Skeletal muscle tissue (tissue), 4 donors: ENCODE measurements around the gene PPP6R2. TPM values are rescaled to one million over a fixed set of nuclear protein-coding genes. Genes with fewer than 3 reads are reported as not detected.

Experiments
- H3K27ac ChIP-seq: one replicate; pipeline ENCODE4 v1.7.0; 2013; ENCODE audit warnings: mild to moderate bottlenecking, low read depth, low read length, inconsistent platforms
- H3K27me3 ChIP-seq, 3 donors: one replicate each; pipeline ENCODE4 v1.7.0; 2013; ENCODE audit warnings: low read length in 3 of 3; ENCODE audit not compliant: control insufficient read depth in 3 of 3, insufficient read depth in 3 of 3
- H3K36me3 ChIP-seq, 3 donors: one replicate each; pipeline ENCODE4 v1.7.0; 2013; ENCODE audit warnings: low read length in 3 of 3; ENCODE audit not compliant: control insufficient read depth in 3 of 3, insufficient read depth in 3 of 3
- H3K4me1 ChIP-seq, 3 donors: one replicate each; pipeline ENCODE4 v1.7.0; 2013; ENCODE audit warnings: low read length in 3 of 3, mild to moderate bottlenecking in 3 of 3; ENCODE audit not compliant: control insufficient read depth in 3 of 3, insufficient read depth in 3 of 3
- H3K4me3 ChIP-seq, 3 donors: one replicate each; pipeline ENCODE4 v1.7.0; 2013; ENCODE audit warnings: low read length in 3 of 3
- H3K9ac ChIP-seq, 3 donors: one replicate each; pipeline ENCODE4 v1.7.0; 2013; ENCODE audit warnings: low read length in 3 of 3, mild to moderate bottlenecking in 3 of 3, moderate library complexity in 2 of 3, low read depth in 1 of 3
- H3K9me3 ChIP-seq, 3 donors: one replicate each; pipeline ENCODE4 v1.7.0; 2013; ENCODE audit warnings: low read length in 3 of 3; ENCODE audit not compliant: control insufficient read depth in 3 of 3
- total RNA-seq: library from RNA; depleted of rRNA; stranded (reverse); fragments of >200 nt; gene quantifications from one replicate; pipeline ENCODE4 v1.2.3, GENCODE V29; 2014
- donor health status: Osteomylitis.

Gene PPP6R2
- total RNA-seq, 1 donor from 2014 or later, result 28.2 TPM

- no peak overlapping the region for H3K4me3 ChIP-seq
- no peak overlapping the region for H3K27ac ChIP-seq
- peaks cover 75 to 77% (median 76%) of the 10 kb centered on the region in 3 donors for H3K36me3 ChIP-seq
- H3K4me1 ChIP-seq, result peaks cover 0 to 10% (median 8%) of the 10 kb centered on the region in 3 donors
- H3K27me3 ChIP-seq, result no peaks in the 10 kb centered on the region
- H3K9ac ChIP-seq, result no peak overlapping the region
- no peaks in the 10 kb centered on the region for H3K9me3 ChIP-seq
Observed at GRCh38 chr22:50464451-50464850, 121.3 kb downstream of the PPP6R2 start.

- Histone ChIP-seq H3K9ac (no peak overlapping the region), H3K27me3 (no peaks in the 10 kb centered on the region), H3K27ac (no peak overlapping the region), H3K4me1 (peaks cover 2 to 15% (median 14%) of the 10 kb centered on the region in 3 donors), H3K4me3 (no peak overlapping the region), H3K9me3 (no peaks in the 10 kb centered on the region), H3K36me3 (peaks cover 67 to 69% (median 69%) of the 10 kb centered on the region in 3 donors)
Observed at GRCh38 chr22:50465066-50465930, 122.2 kb downstream of the PPP6R2 start.

GRCh38 chr22:50467341-50467740 lies 124.2 kb downstream of the PPP6R2 start:
- H3K36me3 ChIP-seq, result peaks cover 49 to 50% (median 50%) of the 10 kb centered on the region in 3 donors
- no peaks in the 10 kb centered on the region for H3K9me3 ChIP-seq
- no peak overlapping the region for H3K4me3 ChIP-seq
- H3K27ac ChIP-seq, result no peak overlapping the region
- H3K4me1 ChIP-seq, result peaks cover 20 to 35% (median 35%) of the 10 kb centered on the region in 3 donors
- no peaks in the 10 kb centered on the region for H3K27me3 ChIP-seq
- H3K9ac ChIP-seq, result no peak overlapping the region

- Histone ChIP-seq H3K27ac (no peak overlapping the region), H3K9ac (no peak overlapping the region), H3K36me3 (peaks cover 44 to 46% (median 45%) of the 10 kb centered on the region in 3 donors), H3K4me1 (peaks cover 26 to 41% (median 40%) of the 10 kb centered on the region in 3 donors), H3K4me3 (no peak overlapping the region), H3K9me3 (no peaks in the 10 kb centered on the region), H3K27me3 (no peaks in the 10 kb centered on the region)
Observed at GRCh38 chr22:50467773-50468440, 124.8 kb downstream of the PPP6R2 start.

DNA sequence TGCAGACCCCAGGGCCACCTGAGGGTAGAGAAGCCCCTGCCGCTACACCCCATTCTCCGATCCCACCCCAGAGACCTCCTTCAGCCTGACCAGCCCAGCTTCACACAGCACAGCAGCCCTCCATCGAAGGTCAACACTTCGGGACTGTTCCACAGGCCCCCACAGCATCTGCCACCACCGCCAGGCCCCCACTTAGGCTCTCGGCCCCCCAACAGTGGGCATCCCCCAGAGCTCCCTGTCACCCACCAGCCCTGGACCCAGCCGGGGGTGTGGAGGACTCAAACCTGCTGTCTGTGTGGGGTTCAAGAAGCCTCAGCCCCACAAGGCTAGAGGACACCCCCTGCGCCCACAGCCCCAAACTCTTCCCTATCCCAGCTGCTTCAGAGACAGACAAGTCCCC lies 125.5 kb downstream of the PPP6R2 start:
- H3K4me1 ChIP-seq, result peaks cover 33 to 48% (median 48%) of the 10 kb centered on the region in 3 donors

DNA sequence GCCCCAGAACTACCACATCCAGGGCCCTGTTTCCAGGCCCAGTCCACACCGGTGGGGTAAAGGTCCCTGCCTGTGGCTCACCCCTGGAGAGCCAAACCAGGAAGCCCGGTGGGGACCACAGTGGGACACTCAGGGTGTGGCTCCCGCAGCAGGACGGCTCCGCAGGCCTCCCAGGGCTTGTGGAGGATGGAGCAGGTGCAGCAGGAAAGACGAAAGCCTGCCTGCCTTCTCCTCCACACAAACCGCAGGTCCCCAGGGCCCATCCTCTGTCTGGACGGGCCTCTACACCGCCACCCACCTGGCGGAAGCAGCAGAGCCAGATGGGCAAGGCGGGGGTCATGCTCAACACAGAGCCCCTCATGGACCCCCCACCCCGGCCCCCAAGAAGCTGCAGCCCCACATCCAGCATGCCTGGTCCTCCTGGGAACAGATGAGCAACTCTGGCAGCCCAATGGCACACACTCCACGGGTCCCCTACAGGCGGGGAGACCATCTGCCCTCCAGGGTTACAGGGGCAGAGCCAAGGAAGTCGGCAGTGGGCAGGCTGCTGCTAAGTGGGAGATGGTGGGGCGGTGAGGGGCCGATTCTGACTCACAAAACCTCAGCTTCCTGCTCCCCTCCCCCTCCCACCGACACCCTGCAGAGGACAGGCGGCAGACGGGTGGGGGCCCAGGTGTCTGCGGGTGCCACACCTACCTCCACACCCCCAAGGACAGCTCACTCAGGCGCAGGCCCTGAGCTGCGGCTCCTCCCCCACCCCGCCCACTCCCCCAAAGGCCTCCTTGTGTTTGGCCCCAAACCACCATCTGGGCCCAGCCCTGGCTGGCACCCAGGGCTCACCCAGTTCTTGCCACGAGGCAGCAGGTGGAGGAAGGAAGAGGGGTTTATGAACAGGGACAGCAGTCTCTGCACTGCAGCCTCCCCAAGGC lies 126.5 kb downstream of the PPP6R2 start:
- Histone ChIP-seq H3K27me3 (no peaks in the 10 kb centered on the region), H3K9me3 (no peaks in the 10 kb centered on the region), H3K4me3 (no peak overlapping the region), H3K27ac (no peak overlapping the region), H3K36me3 (peaks cover 28 to 29% (median 28%) of the 10 kb centered on the region in 3 donors), H3K9ac (peak overlapping the region in 1 of 3 donors; percentile 57), H3K4me1 (peaks cover 39 to 53% (median 53%) of the 10 kb centered on the region in 3 donors)

More for the DNA sequence above, 125.5 kb downstream of the PPP6R2 start:
- Histone ChIP-seq H3K27ac (no peak overlapping the region), H3K9ac (no peak overlapping the region), H3K9me3 (no peaks in the 10 kb centered on the region), H3K27me3 (no peaks in the 10 kb centered on the region), H3K4me3 (no peak overlapping the region), H3K36me3 (peaks cover 37 to 39% (median 38%) of the 10 kb centered on the region in 3 donors)

GRCh38 chr22:50470491-50470890 lies 127.4 kb downstream of the PPP6R2 start:
- Histone ChIP-seq H3K27me3 (no peaks in the 10 kb centered on the region), H3K9me3 (no peaks in the 10 kb centered on the region), H3K4me3 (peak overlapping the region in 1 of 3 donors; percentile 29), H3K36me3 (peaks cover 19 to 22% (median 20%) of the 10 kb centered on the region in 3 donors), H3K9ac (peak overlapping the region; percentile 1 to 57 (median 30)), H3K27ac (no peak overlapping the region), H3K4me1 (peaks cover 42 to 57% (median 56%) of the 10 kb centered on the region in 3 donors)

GRCh38 chr22:50471197-50471847 lies 128.2 kb downstream of the PPP6R2 start:
- Histone ChIP-seq H3K27ac (no peak overlapping the region), H3K36me3 (peaks cover 11 to 13% (median 12%) of the 10 kb centered on the region in 3 donors), H3K9me3 (no peaks in the 10 kb centered on the region), H3K4me1 (peaks cover 43 to 59% (median 59%) of the 10 kb centered on the region in 3 donors), H3K4me3 (no peak overlapping the region), H3K27me3 (no peaks in the 10 kb centered on the region), H3K9ac (peak overlapping the region in 1 of 3 donors; percentile 57)

DNA sequence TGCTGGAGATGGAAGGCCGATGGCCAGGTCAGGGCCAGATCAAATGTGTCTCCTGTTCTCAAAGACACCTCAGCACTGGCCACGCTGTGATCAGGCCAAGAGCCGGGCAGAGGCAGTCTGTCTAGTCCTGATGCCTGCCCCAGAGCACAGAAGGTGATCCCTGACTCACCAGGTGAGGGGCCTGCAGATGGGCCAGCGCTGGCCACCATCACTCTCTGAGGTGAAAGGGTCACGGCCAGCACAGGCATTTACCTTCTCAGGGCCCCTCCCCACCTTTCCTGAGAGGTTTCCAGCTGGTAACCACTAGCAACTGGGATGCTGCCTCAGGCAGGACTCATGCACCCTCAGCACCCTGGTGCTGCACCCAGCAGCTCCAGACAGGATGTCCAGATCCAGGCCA lies 128.8 kb downstream of the PPP6R2 start:
- H3K9ac ChIP-seq, result peak overlapping the region in 1 of 3 donors; percentile 40
- H3K9me3 ChIP-seq, result no peaks in the 10 kb centered on the region
- H3K4me3 ChIP-seq, result no peak overlapping the region

More for the DNA sequence above, 128.8 kb downstream of the PPP6R2 start:
- Histone ChIP-seq H3K27me3 (no peaks in the 10 kb centered on the region), H3K4me1 (peaks cover 43 to 59% (median 59%) of the 10 kb centered on the region in 3 donors), H3K27ac (no peak overlapping the region), H3K36me3 (peaks cover 5 to 8% (median 5%) of the 10 kb centered on the region in 3 donors)
